ENCODE measurements around the gene NEB.

DNA sequence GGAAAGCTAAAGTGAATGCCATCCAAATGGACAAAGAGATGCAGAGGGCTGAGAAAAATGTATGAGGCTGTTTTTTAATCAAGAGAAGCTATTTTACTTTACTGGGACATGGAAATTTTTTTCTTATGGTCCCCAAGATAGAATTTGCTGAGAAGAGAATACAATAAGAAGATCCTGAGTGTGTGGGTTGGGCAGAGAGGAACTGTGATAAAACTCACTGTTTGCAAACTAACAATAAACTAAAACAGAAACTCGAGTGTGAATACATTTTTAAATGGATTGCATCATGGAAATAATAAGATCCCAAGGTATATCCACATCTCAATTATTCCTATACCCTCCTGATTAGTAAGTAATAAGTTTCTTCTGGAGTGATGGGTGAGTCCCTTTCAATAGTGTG is 4.4 kb downstream of the NEB start:
- TF ChIP-seq, protein P1, sequence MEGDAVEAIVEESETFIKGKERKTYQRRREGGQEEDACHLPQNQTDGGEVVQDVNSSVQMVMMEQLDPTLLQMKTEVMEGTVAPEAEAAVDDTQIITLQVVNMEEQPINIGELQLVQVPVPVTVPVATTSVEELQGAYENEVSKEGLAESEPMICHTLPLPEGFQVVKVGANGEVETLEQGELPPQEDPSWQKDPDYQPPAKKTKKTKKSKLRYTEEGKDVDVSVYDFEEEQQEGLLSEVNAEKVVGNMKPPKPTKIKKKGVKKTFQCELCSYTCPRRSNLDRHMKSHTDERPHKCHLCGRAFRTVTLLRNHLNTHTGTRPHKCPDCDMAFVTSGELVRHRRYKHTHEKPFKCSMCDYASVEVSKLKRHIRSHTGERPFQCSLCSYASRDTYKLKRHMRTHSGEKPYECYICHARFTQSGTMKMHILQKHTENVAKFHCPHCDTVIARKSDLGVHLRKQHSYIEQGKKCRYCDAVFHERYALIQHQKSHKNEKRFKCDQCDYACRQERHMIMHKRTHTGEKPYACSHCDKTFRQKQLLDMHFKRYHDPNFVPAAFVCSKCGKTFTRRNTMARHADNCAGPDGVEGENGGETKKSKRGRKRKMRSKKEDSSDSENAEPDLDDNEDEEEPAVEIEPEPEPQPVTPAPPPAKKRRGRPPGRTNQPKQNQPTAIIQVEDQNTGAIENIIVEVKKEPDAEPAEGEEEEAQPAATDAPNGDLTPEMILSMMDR (conservative IDR thresholded peaks at IDR 0.05; ENCODE audit: low read length), result no peak
- TF ChIP-seq EZH2phosphoT487 (IDR thresholded peaks at IDR 0.05; ENCODE audit: borderline replicate concordance), result no peak

All from Loucy (cell line).